SH-SY5Y (cell line): ENCODE data around the gene KASH5.

Source experiments
- GATA2 ChIP-seq: IDR thresholded peaks from 2 replicates; pipeline ENCODE4 v1.6.1; 2011; ENCODE audit warnings: mild to moderate bottlenecking, low read depth, low read length
- GATA3 ChIP-seq: IDR thresholded peaks from 2 replicates; pipeline ENCODE4 v1.6.1; 2011; ENCODE audit warnings: low read depth, mild to moderate bottlenecking, low read length, moderate library complexity

DNA sequence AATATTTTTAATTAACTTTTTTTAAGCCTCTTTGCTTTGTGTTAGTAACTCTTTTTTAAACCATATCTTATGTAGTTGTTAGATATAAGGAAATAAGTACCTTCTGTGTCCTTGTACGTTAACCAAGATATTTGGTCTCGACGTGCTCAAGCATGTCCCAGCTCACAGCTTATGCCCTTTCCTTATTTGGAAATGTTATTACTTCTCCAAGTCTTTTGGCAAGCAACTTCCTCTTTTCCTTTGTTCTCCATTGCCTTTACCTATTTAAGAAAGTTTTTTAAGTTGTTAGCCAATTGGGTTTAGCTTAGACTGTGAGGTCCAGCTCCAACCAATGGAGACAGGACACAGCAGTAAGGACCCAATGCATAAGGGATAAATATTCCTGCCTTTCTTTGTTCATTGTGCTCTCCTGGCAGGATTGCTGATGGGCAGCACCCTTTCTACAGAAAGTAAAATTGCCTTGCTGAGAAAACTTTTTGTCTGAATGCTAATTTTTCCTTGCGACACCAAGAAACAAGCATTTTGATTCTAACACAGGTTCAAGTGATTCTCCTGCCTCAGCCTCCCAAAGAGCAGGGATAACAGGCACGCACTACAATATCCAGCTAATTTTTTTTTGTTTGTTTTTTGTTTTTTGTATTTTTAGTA is 19.2 kb upstream of the KASH5 start:
- TF ChIP-seq GATA2 (no peak), GATA3 (no peak)
